HepG2 (cell line): ENCODE data around the gene MAPRE3. TPM values are rescaled to one million over a fixed set of nuclear protein-coding genes. Genes with fewer than 3 reads are reported as not detected.
A peak's percentile ranks its signal among the peaks of the same experiment; 100 is the strongest.

Source experiments
- AGO1 ChIP-seq: fragments of 200-400 bp; formaldehyde crosslinking; IDR thresholded peaks from 2 replicates; pipeline ENCODE4 v1.6.1; 2017; ENCODE audit warnings: mild to moderate bottlenecking, low read depth, low read length, moderate library complexity; ENCODE audit not compliant: poor library complexity, severe bottlenecking
- AGO2 ChIP-seq: fragments of 200-400 bp; formaldehyde crosslinking; optimal IDR thresholded peaks from 2 replicates; pipeline ENCODE3; 2017; ENCODE audit warnings: mild to moderate bottlenecking, low read depth, low read length, moderate library complexity
- ARNTL ChIP-seq: sonication (generic); formaldehyde crosslinking; IDR thresholded peaks from 2 replicates; pipeline ENCODE4 v1.4.0; 2020; ENCODE audit warnings: mild to moderate bottlenecking, missing genetic modification reagents
- CHD4 ChIP-seq: fragments of 200-600 bp; sonication (generic); IDR thresholded peaks from 2 replicates; pipeline ENCODE4 v1.7.0; 2017; ENCODE audit warnings: mild to moderate bottlenecking, low read length, borderline replicate concordance
- EEA1 ChIP-seq: sonication (generic); formaldehyde crosslinking; IDR thresholded peaks from 2 replicates; pipeline ENCODE4 v1.5.1; 2020; ENCODE audit warnings: mild to moderate bottlenecking, missing genetic modification reagents, borderline replicate concordance
- EHMT2 ChIP-seq: fragments of 200-600 bp; sonication (generic); IDR thresholded peaks from 2 replicates; pipeline ENCODE4 v1.7.0; 2017; ENCODE audit warnings: antibody characterized with exemption, low read depth, low read length, borderline replicate concordance
- ETV5 ChIP-seq: IDR thresholded peaks from 2 replicates; pipeline ENCODE4 v1.6.1; 2018; ENCODE audit warnings: missing biosample characterization, missing genetic modification reagents, inconsistent platforms, borderline replicate concordance
- FOSL2 ChIP-seq: sonication (generic); formaldehyde crosslinking; IDR thresholded peaks from 2 replicates; pipeline ENCODE4 v1.4.0; 2020; ENCODE audit warnings: missing genetic modification reagents
- FOXP1 ChIP-seq, 2 experiments: fragments of 450-650 bp in 1 of 2; IDR thresholded peaks; 2 replicates each; pipeline ENCODE4 v1.6.1; 2017 to 2018; ENCODE audit warnings: antibody characterized with exemption in 1 of 2
- GABPA ChIP-seq, 2 experiments: IDR thresholded peaks; 2 replicates each; pipeline ENCODE4 v1.6.1; 2011 to 2016; ENCODE audit warnings: low read depth in 2 of 2, low read length in 1 of 2, missing biosample characterization in 1 of 2, missing genetic modification characterization in 1 of 2
- GPN1 ChIP-seq: sonication (generic); formaldehyde crosslinking; IDR thresholded peaks from 2 replicates; pipeline ENCODE4 v1.5.1; 2020; ENCODE audit warnings: missing genetic modification reagents, borderline replicate concordance
- KLF13 ChIP-seq: sonication (generic); formaldehyde crosslinking; IDR thresholded peaks from 2 replicates; pipeline ENCODE4 v1.4.0; 2020; ENCODE audit warnings: mild to moderate bottlenecking, missing genetic modification reagents
- MZF1 ChIP-seq: sonication (generic); formaldehyde crosslinking; IDR thresholded peaks from 2 replicates; pipeline ENCODE4 v1.8.1; 2023; ENCODE audit warnings: mild to moderate bottlenecking, missing genetic modification reagents, borderline replicate concordance
- NCOA1 ChIP-seq: sonication (generic); formaldehyde crosslinking; IDR thresholded peaks from 2 replicates; pipeline ENCODE4 v1.9.0; 2021; ENCODE audit warnings: missing genetic modification reagents
- PLRG1 ChIP-seq: fragments of 450-650 bp; conservative IDR thresholded peaks from 2 replicates; pipeline ENCODE4 v1.6.1; 2016
- RELA ChIP-seq: sonication (generic); formaldehyde crosslinking; IDR thresholded peaks from 2 replicates; pipeline ENCODE4 v1.4.0; 2020; ENCODE audit warnings: missing genetic modification reagents
- TGIF2 ChIP-seq: IDR thresholded peaks from 2 replicates; pipeline ENCODE4 v1.6.1; 2016; ENCODE audit warnings: control low read depth, missing compliant biosample characterization
- ZKSCAN1 ChIP-seq: fragments of 150-350 bp; IDR thresholded peaks from 2 replicates; pipeline ENCODE4 v1.6.1; 2014; ENCODE audit warnings: low read length
- ZMYM4 ChIP-seq: sonication (generic); formaldehyde crosslinking; IDR thresholded peaks from 2 replicates; pipeline ENCODE4 v1.8.1; 2023; ENCODE audit warnings: mild to moderate bottlenecking, missing genetic modification reagents
- ZNF205 ChIP-seq: IDR thresholded peaks from 2 replicates; pipeline ENCODE4 v1.6.1; 2018; ENCODE audit warnings: missing biosample characterization, missing genetic modification reagents
- ZNF234 ChIP-seq: sonication (generic); formaldehyde crosslinking; conservative IDR thresholded peaks from 2 replicates; pipeline ENCODE4 v1.5.1; 2020; ENCODE audit warnings: mild to moderate bottlenecking, missing genetic modification reagents
- ZNF839 ChIP-seq: sonication (generic); formaldehyde crosslinking; IDR thresholded peaks from 2 replicates; pipeline ENCODE4 v1.4.0; 2020; ENCODE audit warnings: missing genetic modification reagents, mild to moderate bottlenecking, borderline replicate concordance
- polyA plus RNA-seq, 8 experiments: library from polyadenylated mRNA; depleted of rRNA in 3 of 8; stranded (reverse) in 7 of 8; unstranded in 1 of 8; fragments of >200 nt; fragmentation: Illumina TruSeq in 4 of 8; extraction: Trizol in 4 of 8; gene quantifications; 2 replicates each; pipeline versions ENCODE4 v1.2.1 to v1.2.3, GENCODE V29; 2011 to 2016; ENCODE audit warnings: low read depth in 4 of 8, missing spikeins in 1 of 8, mixed read lengths in 1 of 8; ENCODE audit not compliant: insufficient read depth in 1 of 8
- total RNA-seq, 5 experiments: library from RNA; depleted of rRNA; stranded (reverse); fragments of >200 nt; fragmentation: Illumina TruSeq; extraction: Trizol; gene quantifications; 2 replicates each; pipeline ENCODE4 v1.2.3, GENCODE V29; 2016; ENCODE audit warnings: low read depth in 1 of 5
- TF ChIP-seq, protein P1 (sequence below): sonication (generic); formaldehyde crosslinking; IDR thresholded peaks from 2 replicates; pipeline ENCODE4 v1.4.0; 2020; ENCODE audit warnings: mild to moderate bottlenecking, missing genetic modification reagents
- TF ChIP-seq, protein P2 (sequence below): IDR thresholded peaks from 2 replicates; pipeline ENCODE4 v1.6.1; 2016; ENCODE audit warnings: low read depth
- TF ChIP-seq, protein P3 (sequence below): sonication (generic); formaldehyde crosslinking; IDR thresholded peaks from 2 replicates; pipeline ENCODE4 v1.5.0; 2020; ENCODE audit warnings: mild to moderate bottlenecking, missing genetic modification reagents, borderline replicate concordance
- TF ChIP-seq, protein P4 (sequence below): sonication (generic); formaldehyde crosslinking; IDR thresholded peaks from 2 replicates; pipeline ENCODE4 v1.4.0; 2020; ENCODE audit warnings: missing genetic modification reagents

MAPRE3 gene
- total and polyA plus RNA-seq, 2 of the 13 experiments (the other 11 are each of a cell fraction or from before 2014, with no cell fraction given), result 0.31 to 0.91 TPM

DNA sequence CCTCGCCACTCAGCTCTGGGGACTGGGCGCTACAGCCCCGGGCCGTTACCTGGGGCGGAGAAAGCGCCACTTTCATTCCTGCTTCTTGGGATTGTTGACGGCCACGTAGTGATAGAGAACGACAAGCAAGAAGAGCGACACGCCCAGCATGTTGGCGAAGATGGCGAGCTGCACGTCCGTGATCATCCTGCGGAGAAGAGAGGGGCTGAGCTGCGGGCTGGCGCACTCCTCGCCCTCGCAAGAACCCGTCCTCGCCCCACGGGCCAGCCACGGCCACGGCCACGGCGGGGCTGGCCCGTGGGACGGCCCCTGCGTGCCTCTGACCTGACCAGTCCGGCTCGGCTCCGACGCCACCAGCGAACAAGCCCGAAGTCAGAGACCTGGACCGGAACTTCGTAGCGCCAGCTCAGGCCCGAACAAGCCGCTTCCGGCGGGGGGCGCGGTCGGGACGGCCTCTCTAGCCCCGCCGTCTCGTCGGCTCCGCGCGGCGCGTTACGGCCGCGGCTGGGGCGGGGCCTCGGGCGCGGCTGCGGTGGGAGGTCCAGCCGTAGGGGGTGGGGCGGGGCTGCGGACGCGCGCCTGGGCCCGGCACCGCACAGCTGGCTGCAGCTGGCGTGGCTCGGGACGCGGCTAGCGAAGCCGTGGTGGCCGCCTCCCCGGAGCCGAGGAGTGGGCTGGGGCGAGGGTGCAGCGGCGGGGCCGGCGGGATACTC lies 101.0 kb downstream of the MAPRE3 start, which contains the start of gene OST4 (continued):
- TF ChIP-seq AGO1 (peak; percentile 67), NCOA1 (CRISPR knock-in tag) (no peak), ZNF839 (CRISPR knock-in tag) (no peak), GABPA (IDR thresholded peaks at IDR 0.05; ENCODE audit: low read depth, low read length) (peak; percentile 99), GABPA (CRISPR knock-in tag; IDR thresholded peaks at IDR 0.05; ENCODE audit: low read depth) (peak; percentile 91), ZNF205 (CRISPR knock-in tag) (peak; percentile 40; the same call in 1 of the 2 replicates), GPN1 (CRISPR knock-in tag) (0 out of 2 replicates have a peak, but pooled peaks have one; percentile 22), ETV5 (CRISPR knock-in tag) (peak; percentile 86), EEA1 (peak; percentile 7; the same call in 1 of the 2 replicates), CHD4 (no peak), EHMT2 (no peak), ZMYM4 (CRISPR knock-in tag) (peak; percentile 51; the same call in 1 of the 2 replicates), TGIF2 (CRISPR knock-in tag) (peak; percentile 13; the same call in 1 of the 2 replicates), ZKSCAN1 (no peak), RELA (CRISPR knock-in tag) (peak; percentile 60; the same call in 1 of the 2 replicates), FOXP1 (IDR thresholded peaks at IDR 0.05) (no peak), FOXP1 (CRISPR knock-in tag; IDR thresholded peaks at IDR 0.05) (no peak), ZNF234 (CRISPR knock-in tag) (no peak), PLRG1 (no peak), AGO2 (peak; percentile 86), ARNTL (CRISPR knock-in tag) (no peak), KLF13 (CRISPR knock-in tag) (no peak), MZF1 (CRISPR knock-in tag) (no peak), FOSL2 (CRISPR knock-in tag) (peak; percentile 32)
- TF ChIP-seq, protein P1, sequence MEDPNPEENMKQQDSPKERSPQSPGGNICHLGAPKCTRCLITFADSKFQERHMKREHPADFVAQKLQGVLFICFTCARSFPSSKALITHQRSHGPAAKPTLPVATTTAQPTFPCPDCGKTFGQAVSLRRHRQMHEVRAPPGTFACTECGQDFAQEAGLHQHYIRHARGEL (CRISPR knock-in tag), result no peak
- TF ChIP-seq, protein P2, sequence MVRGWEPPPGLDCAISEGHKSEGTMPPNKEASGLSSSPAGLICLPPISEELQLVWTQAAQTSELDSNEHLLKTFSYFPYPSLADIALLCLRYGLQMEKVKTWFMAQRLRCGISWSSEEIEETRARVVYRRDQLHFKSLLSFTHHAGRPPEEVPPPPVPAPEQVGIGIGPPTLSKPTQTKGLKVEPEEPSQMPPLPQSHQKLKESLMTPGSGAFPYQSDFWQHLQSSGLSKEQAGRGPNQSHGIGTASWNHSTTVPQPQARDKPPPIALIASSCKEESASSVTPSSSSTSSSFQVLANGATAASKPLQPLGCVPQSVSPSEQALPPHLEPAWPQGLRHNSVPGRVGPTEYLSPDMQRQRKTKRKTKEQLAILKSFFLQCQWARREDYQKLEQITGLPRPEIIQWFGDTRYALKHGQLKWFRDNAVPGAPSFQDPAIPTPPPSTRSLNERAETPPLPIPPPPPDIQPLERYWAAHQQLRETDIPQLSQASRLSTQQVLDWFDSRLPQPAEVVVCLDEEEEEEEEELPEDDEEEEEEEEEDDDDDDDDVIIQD (CRISPR knock-in tag), result 0 out of 2 replicates have a peak, but pooled peaks have one; percentile 27
- TF ChIP-seq, protein P3, sequence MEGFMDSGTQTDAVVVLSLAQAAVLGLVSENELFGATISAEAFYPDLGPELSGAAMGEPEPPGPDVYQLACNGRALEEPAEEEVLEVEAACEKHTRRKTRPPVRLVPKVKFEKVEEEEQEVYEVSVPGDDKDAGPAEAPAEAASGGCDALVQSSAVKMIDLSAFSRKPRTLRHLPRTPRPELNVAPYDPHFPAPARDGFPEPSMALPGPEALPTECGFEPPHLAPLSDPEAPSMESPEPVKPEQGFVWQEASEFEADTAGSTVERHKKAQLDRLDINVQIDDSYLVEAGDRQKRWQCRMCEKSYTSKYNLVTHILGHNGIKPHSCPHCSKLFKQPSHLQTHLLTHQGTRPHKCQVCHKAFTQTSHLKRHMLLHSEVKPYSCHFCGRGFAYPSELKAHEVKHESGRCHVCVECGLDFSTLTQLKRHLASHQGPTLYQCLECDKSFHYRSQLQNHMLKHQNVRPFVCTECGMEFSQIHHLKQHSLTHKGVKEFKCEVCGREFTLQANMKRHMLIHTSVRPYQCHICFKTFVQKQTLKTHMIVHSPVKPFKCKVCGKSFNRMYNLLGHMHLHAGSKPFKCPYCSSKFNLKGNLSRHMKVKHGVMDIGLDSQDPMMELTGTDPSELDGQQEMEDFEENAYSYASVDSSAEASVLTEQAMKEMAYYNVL (CRISPR knock-in tag), result 0 out of 2 replicates have a peak, but pooled peaks have one; percentile 4
- TF ChIP-seq, protein P4, sequence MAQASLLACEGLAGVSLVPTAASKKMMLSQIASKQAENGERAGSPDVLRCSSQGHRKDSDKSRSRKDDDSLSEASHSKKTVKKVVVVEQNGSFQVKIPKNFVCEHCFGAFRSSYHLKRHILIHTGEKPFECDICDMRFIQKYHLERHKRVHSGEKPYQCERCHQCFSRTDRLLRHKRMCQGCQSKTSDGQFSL (CRISPR knock-in tag), result peak; percentile 83; the same call in 1 of the 2 replicates
